Mesodermal cell (in vitro differentiated cells): ENCODE measurements around the gene PTOV1.

Source experiments
- H3K27ac ChIP-seq: 2 replicates; pipeline ENCODE4 v1.7.0; 2013; ENCODE audit warnings: mild to moderate bottlenecking, low read depth, low read length, moderate library complexity; ENCODE audit not compliant: severe bottlenecking
- H3K36me3 ChIP-seq: 2 replicates; pipeline ENCODE4 v1.7.1; 2013; ENCODE audit warnings: mild to moderate bottlenecking, low read length, moderate library complexity; ENCODE audit not compliant: control insufficient read depth, insufficient read depth
- H3K4me1 ChIP-seq: one replicate; pipeline ENCODE4 v1.7.1; 2013; ENCODE audit warnings: mild to moderate bottlenecking, low read length; ENCODE audit not compliant: insufficient read depth, control insufficient read depth, poor library complexity, severe bottlenecking
- H3K4me3 ChIP-seq: 2 replicates; pipeline ENCODE4 v1.7.0; 2013; ENCODE audit warnings: low read length, control low read depth, mild to moderate bottlenecking; ENCODE audit not compliant: insufficient read depth, poor library complexity, severe bottlenecking; ENCODE audit errors: extremely low read depth
- H3K9me3 ChIP-seq: 2 replicates; pipeline ENCODE4 v1.7.1; 2013; ENCODE audit warnings: mild to moderate bottlenecking, low read length, moderate library complexity; ENCODE audit not compliant: control insufficient read depth
- WGBS, 2 experiments: methylation state at CpG; one replicate each; pipeline ENCODE4 v1.1.5; 2013; ENCODE audit warnings: missing lambda C conversion rate in 2 of 2; ENCODE audit not compliant: insufficient coverage in 2 of 2; 5-methylcytosine and 5-hydroxymethylcytosine counted together

The PTOV1 gene

GRCh38 chr19:49910179-49910578 is 59.2 kb downstream of the PTOV1 start:
- Histone ChIP-seq H3K9me3 (no peaks in the 10 kb centered on the region), H3K4me3 (no peak overlapping the region), H3K36me3 (peaks cover 81% of the 10 kb centered on the region), H3K27ac (no peak overlapping the region), H3K4me1 (no peaks in the 10 kb centered on the region)
- 87 to 95% methylated on average over 4 to 5 of the region's 5 CpGs for WGBS, 2 experiments
